ENCODE results near the gene ATP7B. TPM values are rescaled to one million over a fixed set of nuclear protein-coding genes. Genes with fewer than 3 reads are reported as not detected.

Gene ATP7B
- total RNA-seq, 2 donors from 2014 or later, result 20.4 to 29.2 TPM

DNA sequence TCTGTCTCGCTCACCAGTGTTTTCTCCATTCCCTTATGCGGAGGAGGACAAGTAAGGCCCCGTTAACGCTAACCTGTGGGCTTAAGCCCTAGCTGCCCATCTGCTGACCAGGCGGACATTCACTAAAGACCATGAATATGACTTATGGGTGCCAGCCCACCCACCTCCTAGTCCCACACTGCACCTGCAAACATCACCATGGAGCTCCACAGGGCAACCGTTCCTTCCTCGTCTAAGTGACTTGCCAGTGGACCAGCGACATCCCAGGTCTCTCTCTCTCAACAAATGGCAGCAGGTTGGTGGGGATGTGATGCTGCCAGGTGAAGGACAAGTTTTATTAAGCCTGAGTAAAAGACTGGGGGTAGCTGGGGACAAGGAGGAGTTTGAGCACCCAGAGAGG, 94.3 kb downstream of the ATP7B start:
- H3K27ac ChIP-seq (ENCODE audit: low read depth, low read length), result no peak overlapping the region
- DNase-seq, result no peak

DNA sequence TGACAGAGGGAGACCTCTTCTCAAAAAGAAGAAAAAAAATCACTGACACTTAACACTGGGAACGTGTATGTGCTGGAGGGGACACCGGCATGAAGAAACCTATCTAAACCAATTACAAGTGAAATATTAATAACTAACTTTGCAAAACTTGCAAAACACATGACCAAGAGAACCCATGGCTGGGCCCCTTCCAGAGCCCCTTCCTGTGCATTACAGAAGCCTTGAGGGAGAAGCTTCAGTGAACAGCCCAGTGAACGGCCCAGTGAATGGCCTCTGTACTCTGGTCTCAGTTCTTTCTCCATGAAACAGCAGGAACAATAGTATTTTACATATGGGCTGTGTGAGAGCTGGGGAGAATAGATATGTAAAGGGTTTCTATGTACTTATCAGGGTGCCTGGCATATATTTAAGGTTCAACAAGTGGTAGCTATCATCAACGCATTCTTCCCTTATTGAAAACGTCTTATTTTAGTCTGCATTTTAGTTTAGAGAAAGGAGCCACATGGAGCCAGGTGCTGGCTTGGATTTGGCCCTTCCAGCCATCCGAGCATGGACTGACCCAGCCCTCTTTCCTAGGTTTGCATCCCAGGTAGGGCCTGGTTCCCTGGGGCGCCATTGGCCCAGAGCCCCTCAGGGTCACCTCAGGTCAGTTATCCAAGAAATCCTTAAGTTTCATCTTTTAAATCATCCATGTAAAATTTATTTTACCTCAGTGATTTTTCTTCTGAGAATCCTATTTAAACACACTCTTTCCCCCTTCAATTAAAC, 95.0 kb downstream of the ATP7B start:
- TF ChIP-seq CTCF (conservative IDR thresholded peaks at IDR 0.05), result no peak
- H3K9me3 Mint-ChIP-seq, result no peaks in the 10 kb centered on the region
- no peak overlapping the region for H3K27ac Mint-ChIP-seq
- no peak for DNase-seq
- Histone ChIP-seq H3K9me3 (ENCODE audit: control insufficient read depth, low read length) (no peaks in the 10 kb centered on the region), H3K4me1 (ENCODE audit: control insufficient read depth, insufficient read depth, low read length) (peaks cover under 1% of the 10 kb centered on the region), H3K9ac (ENCODE audit: extremely low read depth, low read length, poor library complexity, severe bottlenecking) (no peak overlapping the region), H3K27ac (ENCODE audit: low read depth, low read length) (no peak overlapping the region), H3K4me3 (ENCODE audit: low read length) (no peak overlapping the region), H3K36me3 (ENCODE audit: control insufficient read depth, insufficient read depth, low read length) (no peaks in the 10 kb centered on the region), H3K27me3 (ENCODE audit: control insufficient read depth, insufficient read depth, low read length, poor library complexity, severe bottlenecking) (no peaks in the 10 kb centered on the region)
- no peaks in the 10 kb centered on the region for H3K36me3 Mint-ChIP-seq (ENCODE audit: low read depth)
- H3K27me3 Mint-ChIP-seq (ENCODE audit: insufficient read depth), result peaks cover 7% of the 10 kb centered on the region
- 81 to 92% methylated on average over 3 to 7 of the region's 7 CpGs for WGBS, 2 experiments (ENCODE audit: insufficient coverage in 1 of 2, insufficient read length in 1 of 2)
- peaks cover 8% of the 10 kb centered on the region for H3K4me1 Mint-ChIP-seq
- H3K4me3 Mint-ChIP-seq, result no peak overlapping the region

More for the DNA sequence above, 94.3 kb downstream of the ATP7B start:
- no peak overlapping the region for H3K27ac Mint-ChIP-seq
- peaks cover 8% of the 10 kb centered on the region for H3K4me1 Mint-ChIP-seq
- H3K9me3 Mint-ChIP-seq, result no peaks in the 10 kb centered on the region
- no peak overlapping the region for H3K4me3 Mint-ChIP-seq
- Histone ChIP-seq H3K27me3 (ENCODE audit: control insufficient read depth, insufficient read depth, low read length, poor library complexity, severe bottlenecking) (no peaks in the 10 kb centered on the region), H3K9me3 (ENCODE audit: control insufficient read depth, low read length) (no peaks in the 10 kb centered on the region), H3K36me3 (ENCODE audit: control insufficient read depth, insufficient read depth, low read length) (no peaks in the 10 kb centered on the region), H3K4me3 (ENCODE audit: low read length) (no peak overlapping the region), H3K9ac (ENCODE audit: extremely low read depth, low read length, poor library complexity, severe bottlenecking) (no peak overlapping the region), H3K4me1 (ENCODE audit: control insufficient read depth, insufficient read depth, low read length) (peaks cover 4% of the 10 kb centered on the region)
- 93% methylated on average over 8 of the region's 8 CpGs; no CpG with 5 or more reads in 1 of the 2 experiments for WGBS, 2 experiments (ENCODE audit: insufficient coverage in 1 of 2, insufficient read length in 1 of 2)
- no peak for TF ChIP-seq CTCF (conservative IDR thresholded peaks at IDR 0.05)
- peaks cover 4% of the 10 kb centered on the region for H3K27me3 Mint-ChIP-seq (ENCODE audit: insufficient read depth)
- H3K36me3 Mint-ChIP-seq (ENCODE audit: low read depth), result no peaks in the 10 kb centered on the region

DNA sequence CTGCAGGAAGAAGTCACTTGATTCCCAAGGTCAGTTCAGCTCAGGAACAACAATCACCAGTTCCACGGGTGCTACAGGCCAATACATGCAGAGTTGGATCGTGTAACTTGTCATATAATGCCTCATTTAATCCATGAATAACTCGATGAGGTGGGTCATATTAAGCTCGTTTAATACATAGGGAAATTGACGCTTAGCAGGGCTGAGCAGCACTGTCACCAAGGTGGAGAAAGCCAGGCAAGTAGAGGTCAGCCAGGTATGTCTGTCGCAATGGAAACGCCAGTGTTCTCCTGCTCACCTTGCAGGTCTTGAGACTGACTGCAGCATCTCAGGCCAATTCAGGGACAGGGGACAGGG, 97.1 kb downstream of the ATP7B start:
- Histone ChIP-seq H3K9ac (ENCODE audit: extremely low read depth, low read length, poor library complexity, severe bottlenecking) (no peak overlapping the region), H3K9me3 (ENCODE audit: control insufficient read depth, low read length) (no peaks in the 10 kb centered on the region), H3K4me3 (ENCODE audit: low read length) (no peak overlapping the region), H3K4me1 (ENCODE audit: control insufficient read depth, insufficient read depth, low read length) (no peaks in the 10 kb centered on the region), H3K27me3 (ENCODE audit: control insufficient read depth, insufficient read depth, low read length, poor library complexity, severe bottlenecking) (no peaks in the 10 kb centered on the region), H3K27ac (ENCODE audit: low read depth, low read length) (no peak overlapping the region), H3K36me3 (ENCODE audit: control insufficient read depth, insufficient read depth, low read length) (no peaks in the 10 kb centered on the region)
- Mint-ChIP-seq H3K4me1 (peaks cover 3% of the 10 kb centered on the region), H3K9me3 (no peaks in the 10 kb centered on the region), H3K27me3 (ENCODE audit: insufficient read depth) (peaks cover 7% of the 10 kb centered on the region), H3K4me3 (no peak overlapping the region), H3K27ac (no peak overlapping the region), H3K36me3 (ENCODE audit: low read depth) (no peaks in the 10 kb centered on the region)
- WGBS, 2 experiments (ENCODE audit: insufficient coverage in 1 of 2, insufficient read length in 1 of 2), result 90 to 95% methylated on average over 7 of the region's 7 CpGs
- no peak for DNase-seq
- no peak for TF ChIP-seq CTCF (conservative IDR thresholded peaks at IDR 0.05)
